ENCODE results near the gene TULP4.
A peak's percentile ranks its signal among the peaks of the same experiment; 100 is the strongest.
"Not testable (repeated sequence)": the region's sequence is repeated elsewhere in the genome, so short reads cannot be mapped to it uniquely, and the experiment has no call there.

TULP4 gene

DNA sequence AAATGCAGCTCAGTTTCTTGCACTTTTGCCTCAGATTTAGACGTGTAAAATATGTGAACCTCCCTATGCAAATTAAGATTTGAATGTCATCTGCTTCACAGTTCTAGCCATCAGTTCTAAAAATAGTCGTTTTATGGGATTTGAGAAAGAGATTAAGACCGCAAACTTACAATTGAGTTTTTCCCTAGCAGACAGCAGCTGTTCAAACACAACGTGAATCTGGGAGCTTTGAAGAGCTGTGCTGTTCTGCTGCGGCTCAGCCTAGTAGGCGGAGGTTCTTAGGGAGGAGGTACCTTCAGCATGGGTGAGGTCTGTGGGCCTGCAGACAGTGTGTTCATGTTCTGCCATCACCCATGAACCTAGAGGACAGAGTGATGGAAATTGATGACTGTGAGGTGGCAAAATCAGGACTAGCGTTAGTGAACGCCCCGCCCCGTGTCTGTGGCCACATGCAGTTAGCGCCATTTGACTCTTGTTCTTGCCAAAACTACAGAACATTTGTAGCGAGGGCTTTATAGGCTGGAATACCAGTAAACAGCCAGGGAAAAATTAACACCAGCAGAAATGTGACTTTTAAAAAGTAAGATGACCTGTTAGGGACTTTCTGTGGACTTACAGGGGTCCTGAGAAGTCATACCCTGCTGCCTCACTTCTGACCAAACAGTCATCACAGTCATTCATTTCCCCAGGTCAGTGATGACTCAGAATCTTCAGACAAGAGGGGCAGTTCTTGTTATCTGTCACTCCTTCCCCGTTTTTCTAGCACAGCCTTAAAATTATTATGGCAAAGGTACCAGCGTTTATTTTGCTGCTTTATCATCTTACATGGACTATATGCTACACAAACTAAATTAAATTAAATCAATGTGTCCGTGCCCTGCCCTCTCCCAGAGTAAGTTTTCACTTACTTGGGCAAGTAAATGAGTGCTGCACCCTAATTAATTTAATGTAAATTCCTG is 163.4 kb downstream of the TULP4 start:
- DNase-seq = peak; percentile 6

DNA sequence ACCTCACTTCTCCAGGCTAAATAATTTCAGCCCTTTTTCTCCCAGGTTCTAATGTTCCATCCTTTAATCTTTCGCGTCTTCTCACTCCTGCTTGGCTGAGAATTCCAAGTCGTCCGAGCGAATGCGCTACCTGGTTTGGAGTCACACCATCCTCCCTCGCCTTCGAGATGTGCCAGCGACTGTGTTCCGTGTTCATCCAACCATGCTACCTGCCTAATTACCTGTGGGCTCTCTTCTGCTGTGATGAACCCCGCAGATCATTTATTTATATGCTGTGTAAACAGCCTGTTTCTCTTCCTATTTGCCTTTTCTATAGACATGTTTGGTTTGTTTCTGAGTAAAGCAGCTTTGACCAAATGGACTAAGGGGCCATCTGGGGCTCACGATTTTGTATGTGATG is 164.1 kb downstream of the TULP4 start:
- no peak for DNase-seq

DNA sequence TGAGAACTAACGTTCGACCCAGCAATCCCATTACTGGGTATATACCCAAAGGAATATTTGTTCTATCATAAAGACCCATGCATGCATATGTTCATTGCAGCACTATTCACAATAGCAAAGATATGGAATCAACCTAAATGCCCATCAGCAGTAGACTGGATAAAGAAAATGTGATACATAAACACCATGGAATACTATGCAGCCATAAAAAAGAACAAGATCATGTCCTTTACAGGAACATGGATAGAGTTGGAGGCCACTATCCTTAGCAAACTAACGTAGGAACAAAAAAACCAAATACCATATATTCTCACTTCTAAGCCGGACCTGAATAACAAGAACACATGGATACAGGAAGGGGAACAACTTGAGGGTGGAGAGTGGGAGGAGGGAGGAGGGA is 165.5 kb downstream of the TULP4 start:
- DNase-seq = not testable (repeated sequence)

DNA sequence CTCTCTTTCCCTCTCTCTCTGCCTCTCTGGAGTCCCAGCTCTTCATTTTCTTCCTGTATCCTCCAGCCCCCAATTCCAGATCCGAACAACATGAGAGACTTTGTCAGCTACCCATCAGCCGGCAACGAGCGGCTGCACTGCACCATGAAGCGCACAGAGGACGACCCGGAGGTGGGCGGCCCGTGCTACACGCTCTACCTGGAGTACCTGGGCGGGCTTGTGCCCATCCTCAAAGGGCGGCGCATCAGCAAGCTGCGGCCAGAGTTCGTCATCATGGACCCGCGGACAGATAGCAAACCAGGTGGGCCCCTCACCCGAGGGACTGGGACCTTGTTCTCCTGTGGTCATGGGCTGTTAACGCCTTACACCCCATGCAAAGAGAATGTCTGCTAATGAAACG is 168.7 kb downstream of the TULP4 start:
- DNase-seq = no peak

DNA sequence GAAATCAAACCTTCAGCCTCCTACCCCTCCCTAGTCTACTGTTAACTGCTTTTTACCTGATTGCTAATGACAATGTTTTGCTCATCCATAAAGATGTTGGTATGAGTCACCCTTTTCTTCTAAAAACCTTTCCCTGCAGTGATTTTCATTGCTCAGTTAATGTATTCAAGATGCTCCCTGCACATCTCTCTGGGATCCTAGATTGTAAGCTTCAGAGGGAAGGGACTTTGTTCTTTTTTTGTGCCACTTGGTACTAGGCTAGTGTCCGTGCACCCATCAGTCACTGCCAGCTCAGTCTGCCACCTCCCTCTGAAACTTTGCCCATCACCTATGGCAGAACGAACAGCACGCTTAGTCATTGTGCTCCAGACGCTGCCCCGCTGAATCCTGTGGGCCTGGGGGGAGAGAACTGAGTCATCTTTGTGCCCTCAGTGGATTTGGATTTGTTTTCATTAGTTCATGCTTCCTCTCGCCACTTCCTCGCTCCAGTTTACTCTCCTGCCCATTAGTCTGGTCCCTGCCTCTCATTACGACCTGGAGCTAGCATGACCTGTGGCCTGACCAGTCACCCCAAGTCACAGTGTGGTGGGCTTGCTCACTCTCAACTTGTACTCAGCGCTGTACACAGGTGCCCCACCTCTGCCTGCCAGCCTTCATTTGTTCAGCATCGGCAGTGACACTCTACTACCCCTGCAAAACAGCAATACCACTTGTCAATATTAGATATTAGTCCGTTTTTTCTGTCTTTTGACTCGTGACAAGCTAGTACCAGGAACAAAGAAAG is 169.6 kb downstream of the TULP4 start:
- DNase-seq = peak; percentile 88

DNA sequence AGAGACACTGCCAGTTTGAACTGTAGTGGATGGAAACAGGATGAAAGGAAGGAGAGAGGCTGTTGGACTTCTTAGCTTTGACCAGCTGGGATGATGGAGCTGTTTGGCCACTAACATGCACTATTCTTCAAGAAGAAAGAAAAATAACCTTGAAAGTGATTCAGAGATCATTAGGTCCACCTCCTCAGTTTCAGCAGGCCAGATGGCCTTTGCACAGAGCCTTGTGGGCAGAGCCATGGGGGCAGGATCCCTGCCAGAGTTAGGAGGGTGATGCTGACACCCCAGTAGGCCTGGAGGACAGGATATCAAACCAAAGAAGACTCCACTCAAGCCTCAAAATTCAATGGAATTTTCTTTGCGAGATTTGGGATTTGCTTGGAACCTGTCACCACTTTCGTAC is 173.2 kb downstream of the TULP4 start:
- DNase-seq = no peak

DNA sequence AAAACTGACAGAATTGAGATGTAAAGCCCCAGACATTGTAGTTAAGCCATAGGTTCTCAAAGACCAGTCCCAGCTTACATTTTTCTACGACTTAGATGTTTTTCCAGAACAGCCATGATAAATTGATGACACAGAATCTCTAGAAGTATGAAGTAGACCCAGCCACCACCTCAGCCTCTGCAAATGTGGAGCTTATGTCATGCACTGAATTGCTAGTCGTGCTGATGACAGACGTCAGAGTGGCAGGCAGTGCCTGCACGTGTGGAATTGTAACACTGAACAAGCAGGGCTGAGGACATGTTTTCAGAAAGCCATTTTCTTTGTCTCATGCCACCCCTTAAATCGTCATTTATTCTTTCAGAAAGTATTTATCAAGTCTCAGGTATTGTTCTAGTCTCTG is 175.2 kb downstream of the TULP4 start:
- DNase-seq = no peak

DNA sequence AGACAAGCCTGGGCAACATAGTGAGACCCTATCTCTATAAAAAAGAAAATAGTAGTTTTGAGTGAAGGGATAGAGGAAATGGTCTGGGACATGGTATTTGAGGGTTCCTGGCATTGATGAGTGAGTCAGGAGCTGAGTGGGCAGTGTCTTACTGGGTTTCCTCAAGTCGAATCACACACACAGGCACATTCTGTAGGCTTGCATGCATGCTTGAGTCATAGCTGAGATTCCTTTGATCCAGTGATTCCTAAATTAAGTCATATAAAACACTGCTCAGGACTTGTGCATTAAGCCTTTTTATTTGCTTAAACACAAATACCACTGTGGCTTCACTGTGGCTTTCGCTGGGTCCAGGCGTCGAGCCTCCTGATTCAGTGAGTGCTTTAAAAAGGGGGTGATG is 175.8 kb downstream of the TULP4 start:
- DNase-seq = peak; percentile 95

DNA sequence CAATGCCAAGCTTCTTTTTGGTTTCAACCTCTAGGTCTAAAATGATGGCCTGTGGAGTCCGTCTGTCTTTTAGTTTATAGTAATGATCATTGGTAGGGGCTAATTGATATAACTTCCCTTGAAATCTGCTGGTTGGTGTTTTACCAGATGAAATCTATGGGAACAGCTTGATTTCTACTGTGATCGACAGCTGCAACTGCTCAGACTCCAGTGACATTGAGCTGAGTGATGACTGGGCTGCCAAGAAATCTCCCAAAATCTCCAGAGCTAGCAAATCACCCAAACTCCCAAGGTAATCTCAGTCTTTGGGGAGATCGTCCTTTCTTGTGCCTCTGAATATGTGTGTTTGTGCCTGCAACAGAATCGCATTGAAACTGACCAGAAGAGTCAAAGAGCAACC is 177.2 kb downstream of the TULP4 start:
- DNase-seq = no peak

DNA sequence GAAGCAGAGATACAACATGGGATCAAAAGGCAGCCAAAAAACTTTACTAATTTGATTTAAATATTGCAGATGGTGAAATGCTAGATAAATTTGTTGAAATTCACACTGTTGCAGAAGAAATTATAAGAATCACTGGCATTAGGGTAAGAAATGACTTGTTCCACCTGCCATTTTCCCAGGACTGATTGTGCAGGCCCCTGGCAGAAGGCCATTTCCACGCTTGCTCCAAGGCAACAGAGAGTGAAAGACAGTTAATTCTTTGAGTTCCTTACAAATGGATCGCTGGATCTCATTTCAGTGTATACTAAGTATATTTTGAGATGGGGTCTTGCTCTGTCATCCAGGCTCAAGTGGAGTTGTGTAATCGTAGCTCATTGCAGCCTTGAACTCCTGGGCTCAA is 180.6 kb downstream of the TULP4 start:
- DNase-seq = no peak

DNA sequence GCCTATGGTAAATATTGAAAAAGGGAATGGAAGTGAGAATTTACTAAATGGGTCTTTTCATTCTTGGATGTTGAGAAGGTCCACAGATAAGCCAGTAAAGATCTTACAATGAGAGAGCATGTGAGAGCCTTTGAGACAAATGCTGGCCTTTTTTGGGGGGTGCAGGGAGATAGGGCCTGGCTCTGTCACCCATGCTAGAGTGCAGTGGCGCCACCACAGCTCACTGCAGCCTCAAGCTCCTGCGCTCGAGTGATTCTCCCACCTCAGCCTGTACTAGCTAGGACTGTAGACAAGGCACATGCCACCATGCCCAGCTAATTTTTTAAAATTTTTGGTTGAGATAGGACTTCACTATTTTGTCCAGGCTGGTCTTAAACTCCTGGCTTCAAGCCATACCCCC is 184.4 kb downstream of the TULP4 start:
- DNase-seq = no peak

DNA sequence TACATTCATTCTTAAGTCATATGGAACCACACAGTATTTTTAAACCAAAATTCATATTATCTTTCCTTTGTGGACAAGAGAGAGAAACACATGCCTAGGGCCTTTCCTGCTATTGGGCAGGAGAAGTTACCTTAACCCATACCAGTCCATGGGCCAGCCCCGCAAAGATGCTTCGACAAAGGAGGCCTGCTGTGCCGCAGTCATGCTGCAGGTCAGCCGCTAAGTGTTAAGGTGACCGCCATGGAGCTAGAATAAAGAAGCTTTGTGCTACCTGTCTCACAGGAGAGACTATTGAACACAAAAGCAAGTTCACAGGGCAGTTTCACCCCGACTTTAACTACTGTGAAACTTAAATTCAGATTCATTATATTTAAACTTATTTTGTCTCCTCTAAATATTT is 185.4 kb downstream of the TULP4 start:
- DNase-seq = no peak

DNA sequence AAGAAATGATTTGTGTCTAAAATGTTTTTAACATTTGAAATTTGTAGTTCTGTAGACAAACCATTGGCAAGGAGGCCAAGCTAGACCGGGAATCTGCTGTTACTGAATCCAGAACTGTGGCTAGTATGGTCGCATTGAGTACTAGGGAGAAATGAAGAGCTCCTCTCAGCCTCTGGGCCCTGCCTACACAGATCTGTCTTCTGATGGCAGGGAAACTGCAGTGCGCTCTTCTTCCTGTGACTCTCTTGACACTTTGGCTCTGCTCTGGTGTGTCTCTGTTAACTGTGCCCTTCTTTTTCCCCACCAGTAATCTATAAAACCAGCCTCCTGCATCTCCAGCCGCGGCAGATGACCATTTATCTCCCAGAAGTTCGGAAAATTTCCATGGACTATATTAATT is 186.1 kb downstream of the TULP4 start:
- DNase-seq = no peak

DNA sequence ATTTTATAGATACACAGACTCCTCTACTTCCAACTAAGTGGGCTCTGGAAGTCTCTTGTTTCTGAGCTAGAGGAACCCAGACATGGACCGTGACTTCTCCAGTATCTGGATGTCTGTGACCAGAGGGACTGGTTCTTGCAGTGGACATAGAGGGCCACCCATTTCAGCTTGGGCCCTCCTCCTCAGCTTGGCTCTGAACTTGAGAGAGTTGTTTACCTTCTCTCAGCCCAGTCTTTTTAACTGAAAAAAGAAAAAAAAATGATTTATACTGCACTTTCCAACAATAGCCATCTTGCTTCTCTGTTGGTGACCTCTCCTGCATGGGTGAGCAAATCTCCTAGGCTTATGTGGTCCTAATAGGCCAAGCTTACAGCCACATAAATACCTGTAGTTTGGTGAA is 187.3 kb downstream of the TULP4 start:
- DNase-seq = no peak

DNA sequence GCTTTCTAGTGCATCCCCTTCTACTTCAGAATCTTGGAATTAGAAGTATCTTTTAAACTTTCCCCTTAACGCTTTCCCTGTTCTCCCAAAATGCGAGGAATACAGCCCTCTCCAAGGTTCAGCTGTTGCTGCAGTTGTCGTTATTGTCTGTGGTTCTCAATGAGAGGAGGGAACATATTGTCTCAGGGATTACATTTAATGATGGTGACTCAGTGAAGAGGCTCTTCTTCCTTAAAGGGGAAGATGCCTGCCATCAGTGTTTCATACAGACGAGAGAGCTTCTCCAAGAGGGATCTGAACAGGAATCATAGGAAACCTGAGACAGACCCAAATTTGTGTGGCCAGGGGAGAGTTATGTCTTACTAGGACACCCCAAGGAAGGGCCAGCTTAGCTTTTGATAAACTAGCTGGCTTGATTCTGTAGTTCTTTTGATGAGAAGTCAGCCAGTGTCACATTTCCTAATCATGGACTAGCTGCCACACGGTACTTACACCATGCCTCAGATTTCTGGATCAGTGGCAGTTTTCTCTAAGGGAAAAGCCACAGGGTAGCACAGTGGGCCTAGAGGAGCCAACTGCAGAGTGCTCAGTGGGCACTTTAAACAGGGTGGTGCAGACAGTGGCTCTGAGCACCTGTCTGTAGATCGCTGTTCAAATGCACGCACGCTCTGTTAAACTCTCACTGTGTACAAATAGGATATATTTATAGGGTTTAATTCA is 187.9 kb downstream of the TULP4 start:
- no peak for DNase-seq

DNA sequence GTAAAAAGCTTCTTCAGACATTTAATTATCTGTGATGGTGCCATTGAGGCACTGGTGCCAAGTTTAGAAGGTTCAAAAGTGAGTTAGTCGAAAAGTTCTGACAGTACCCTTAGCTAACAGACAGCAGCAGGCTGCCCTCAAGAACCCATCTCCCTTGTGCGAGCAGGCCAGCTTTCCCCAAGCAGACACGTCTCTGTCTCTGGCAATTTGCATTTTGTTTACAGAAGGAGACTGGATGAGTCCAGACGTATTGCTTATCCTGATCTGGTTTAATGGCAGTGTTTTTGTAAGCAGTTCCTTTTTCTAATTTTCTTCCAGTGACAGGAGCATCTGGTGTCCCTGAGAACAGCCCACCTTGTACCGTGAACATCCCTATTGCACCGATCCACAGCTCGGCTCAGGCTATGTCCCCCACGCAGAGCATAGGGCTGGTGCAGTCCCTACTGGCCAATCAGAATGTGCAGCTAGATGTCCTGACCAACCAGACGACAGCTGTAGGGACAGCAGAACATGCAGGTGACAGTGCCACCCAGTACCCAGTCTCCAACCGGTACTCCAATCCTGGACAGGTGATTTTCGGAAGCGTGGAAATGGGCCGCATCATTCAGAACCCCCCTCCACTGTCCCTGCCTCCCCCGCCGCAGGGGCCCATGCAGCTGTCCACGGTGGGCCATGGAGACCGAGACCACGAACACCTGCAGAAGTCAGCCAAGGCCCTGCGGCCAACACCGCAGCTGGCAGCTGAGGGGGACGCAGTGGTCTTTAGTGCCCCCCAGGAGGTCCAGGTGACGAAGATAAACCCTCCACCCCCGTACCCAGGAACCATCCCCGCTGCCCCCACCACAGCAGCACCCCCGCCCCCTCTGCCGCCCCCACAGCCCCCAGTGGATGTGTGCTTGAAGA is 189.3 kb downstream of the TULP4 start:
- no peak for DNase-seq

DNA sequence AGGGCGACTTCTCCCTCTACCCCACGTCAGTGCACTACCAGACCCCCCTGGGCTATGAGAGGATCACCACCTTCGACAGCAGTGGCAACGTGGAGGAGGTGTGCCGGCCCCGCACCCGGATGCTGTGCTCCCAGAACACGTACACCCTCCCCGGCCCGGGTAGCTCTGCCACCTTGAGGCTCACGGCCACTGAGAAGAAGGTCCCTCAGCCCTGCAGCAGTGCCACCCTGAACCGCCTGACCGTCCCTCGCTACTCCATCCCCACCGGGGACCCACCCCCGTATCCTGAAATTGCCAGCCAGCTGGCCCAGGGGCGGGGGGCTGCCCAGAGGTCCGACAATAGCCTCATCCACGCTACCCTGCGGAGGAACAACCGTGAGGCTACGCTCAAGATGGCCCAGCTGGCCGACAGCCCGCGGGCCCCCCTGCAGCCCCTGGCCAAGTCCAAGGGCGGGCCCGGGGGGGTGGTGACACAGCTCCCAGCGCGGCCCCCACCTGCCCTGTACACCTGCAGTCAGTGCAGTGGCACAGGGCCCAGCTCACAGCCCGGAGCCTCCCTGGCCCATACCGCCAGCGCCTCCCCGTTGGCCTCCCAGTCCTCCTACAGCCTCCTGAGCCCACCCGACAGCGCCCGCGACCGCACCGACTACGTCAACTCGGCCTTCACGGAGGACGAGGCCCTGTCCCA is 190.1 kb downstream of the TULP4 start:
- DNase-seq = no peak

DNA sequence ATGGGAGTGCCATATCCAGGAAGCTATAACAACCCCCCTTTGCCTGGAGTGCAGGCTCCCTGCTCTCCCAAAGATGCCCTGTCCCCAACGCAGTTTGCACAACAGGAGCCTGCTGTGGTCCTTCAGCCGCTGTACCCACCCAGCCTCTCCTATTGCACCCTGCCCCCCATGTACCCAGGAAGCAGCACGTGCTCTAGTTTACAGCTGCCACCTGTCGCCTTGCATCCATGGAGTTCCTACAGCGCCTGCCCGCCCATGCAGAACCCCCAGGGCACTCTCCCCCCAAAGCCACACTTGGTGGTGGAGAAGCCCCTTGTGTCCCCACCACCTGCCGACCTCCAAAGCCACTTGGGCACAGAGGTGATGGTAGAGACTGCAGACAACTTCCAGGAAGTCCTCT is 191.0 kb downstream of the TULP4 start:
- no peak for DNase-seq

DNA sequence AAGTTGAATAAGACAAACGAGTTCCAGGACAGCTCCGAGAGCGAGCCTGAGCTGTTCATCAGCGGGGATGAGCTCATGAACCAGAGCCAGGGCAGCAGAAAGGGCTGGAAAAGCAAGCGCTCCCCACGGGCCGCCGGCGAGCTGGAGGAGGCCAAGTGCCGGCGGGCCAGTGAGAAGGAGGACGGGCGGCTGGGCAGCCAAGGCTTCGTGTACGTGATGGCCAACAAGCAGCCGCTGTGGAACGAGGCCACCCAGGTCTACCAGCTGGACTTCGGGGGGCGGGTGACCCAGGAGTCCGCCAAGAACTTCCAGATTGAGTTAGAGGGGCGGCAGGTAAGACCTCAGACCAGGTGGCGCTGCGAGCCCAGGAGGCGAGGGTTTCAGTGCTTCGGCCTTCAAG is 191.6 kb downstream of the TULP4 start:
- DNase-seq = no peak

DNA sequence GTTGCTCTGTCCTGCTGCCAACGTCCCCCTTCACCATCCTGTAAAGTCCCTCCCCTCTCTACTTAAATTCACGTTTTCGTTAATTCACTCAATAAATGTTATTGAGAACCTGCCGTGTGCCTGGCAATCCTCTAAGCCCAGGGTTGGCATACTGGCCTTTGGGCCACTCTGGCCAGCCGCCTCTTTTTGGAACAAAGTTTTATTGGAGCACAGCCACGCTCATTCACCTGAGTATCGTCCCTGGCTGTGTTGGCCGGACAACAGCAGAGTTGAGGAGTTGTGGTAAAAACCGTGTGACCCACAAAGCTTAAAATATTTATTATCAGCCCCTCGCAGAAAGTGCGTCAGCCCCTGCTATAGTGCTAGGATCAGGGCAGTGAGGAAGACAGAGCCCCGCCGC is 192.9 kb downstream of the TULP4 start:
- DNase-seq = no peak

DNA sequence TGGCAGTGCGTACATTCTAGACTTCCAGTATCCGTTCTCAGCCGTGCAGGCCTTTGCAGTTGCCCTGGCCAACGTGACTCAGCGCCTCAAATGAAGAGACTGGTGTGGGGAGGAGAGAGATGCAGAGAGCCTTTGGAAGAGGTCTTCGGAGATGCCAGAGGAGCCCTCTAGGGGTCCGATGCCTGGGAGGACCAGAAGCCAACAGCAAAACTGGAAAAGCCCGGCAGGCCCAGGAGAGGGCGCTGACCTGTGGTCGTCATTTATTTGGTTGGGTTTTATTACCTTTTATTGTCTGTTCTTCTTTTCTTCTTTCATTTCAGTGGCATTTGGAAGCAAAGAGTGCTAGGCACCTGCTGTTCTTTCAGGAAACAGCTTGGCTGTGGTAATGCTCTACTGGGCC is 194.3 kb downstream of the TULP4 start:
- DNase-seq = no peak

DNA sequence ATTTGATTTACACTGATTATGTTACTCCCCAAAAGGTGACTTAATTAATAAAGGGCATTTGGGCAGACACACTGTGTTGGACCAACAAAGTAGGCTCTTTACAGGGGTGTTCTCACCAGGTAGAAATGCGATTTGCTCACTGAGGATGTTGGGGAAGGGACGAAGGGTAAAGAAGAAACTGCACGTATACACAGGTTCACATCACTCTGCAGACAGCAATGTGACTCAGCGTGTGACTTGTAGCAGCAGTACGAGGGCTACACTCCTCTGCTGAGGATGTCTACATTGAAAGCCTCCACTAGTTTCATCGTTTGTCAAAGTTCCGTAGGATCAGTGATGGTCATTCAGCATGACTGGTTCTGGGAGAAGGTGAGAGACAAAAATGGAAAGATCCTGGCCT is 194.9 kb downstream of the TULP4 start:
- DNase-seq = no peak

Measured in kidney glomerular epithelial cell (primary cell).